ENCODE measurements around the gene PLEKHG4. TPM values are rescaled to one million over a fixed set of nuclear protein-coding genes. Genes with fewer than 3 reads are reported as not detected.

PLEKHG4 gene
- total RNA-seq, 6 experiments from 2014 or later = 0.09 to 0.53 (median 0.20) TPM

GRCh38 chr16:67301080-67301782, 21.9 kb downstream of the PLEKHG4 start:
- ATAC-seq = no peak
- no peak for TF ChIP-seq POLR2A (IDR thresholded peaks at IDR 0.05)
- Histone ChIP-seq H3K36me3 (no peaks in the 10 kb centered on the region), H3K27ac (no peak overlapping the region), H3K4me1 (no peaks in the 10 kb centered on the region), H3K9me3 (no peaks in the 10 kb centered on the region), H3K4me3 (no peak overlapping the region), H3K27me3 (no peaks in the 10 kb centered on the region)
- intact Hi-C loops (cut with DNase I) = no loop called here
- no peak for DNase-seq
- WGBS (ENCODE audit: insufficient coverage, low coverage, low lambda C conversion rate, missing lambda C conversion rate) = 70% methylated on average over 7 of the region's 11 CpGs

GRCh38 chr16:67302076-67302475, 22.7 kb downstream of the PLEKHG4 start:
- intact Hi-C loops (cut with DNase I) = no loop called here
- no peak for DNase-seq
- Histone ChIP-seq H3K9me3 (no peaks in the 10 kb centered on the region), H3K4me3 (no peak overlapping the region), H3K27me3 (no peaks in the 10 kb centered on the region), H3K27ac (no peak overlapping the region), H3K36me3 (no peaks in the 10 kb centered on the region), H3K4me1 (no peaks in the 10 kb centered on the region)
- no peak for ATAC-seq
- TF ChIP-seq CTCF (IDR thresholded peaks at IDR 0.05) = no peak
- no peak for TF ChIP-seq POLR2A (IDR thresholded peaks at IDR 0.05)
- WGBS (ENCODE audit: insufficient coverage, low coverage, low lambda C conversion rate, missing lambda C conversion rate) = 65% methylated on average over 5 of the region's 7 CpGs

- no peaks in the 10 kb centered on the region for H3K36me3 ChIP-seq
- no peaks in the 10 kb centered on the region for H3K4me1 ChIP-seq
- H3K27ac ChIP-seq = no peak overlapping the region
- H3K9me3 ChIP-seq = no peaks in the 10 kb centered on the region
- peak in 1 of 3 donors; percentile 32 for DNase-seq
- intact Hi-C loops (cut with DNase I) = no loop called here
- H3K4me3 ChIP-seq = no peak overlapping the region
- no peak for TF ChIP-seq CTCF (IDR thresholded peaks at IDR 0.05)
- TF ChIP-seq POLR2A (IDR thresholded peaks at IDR 0.05) = no peak
- ATAC-seq = no peak
- no peaks in the 10 kb centered on the region for H3K27me3 ChIP-seq
- WGBS (ENCODE audit: insufficient coverage, low coverage, low lambda C conversion rate, missing lambda C conversion rate) = no CpG with 5 or more reads among the region's 8 CpGs
Measured at GRCh38 chr16:67302970-67303369, 23.6 kb downstream of the PLEKHG4 start.

GRCh38 chr16:67304020-67304419, 24.7 kb downstream of the PLEKHG4 start:
- Histone ChIP-seq H3K27ac (no peak overlapping the region), H3K36me3 (no peaks in the 10 kb centered on the region), H3K9me3 (no peaks in the 10 kb centered on the region), H3K4me3 (no peak overlapping the region), H3K4me1 (no peaks in the 10 kb centered on the region), H3K27me3 (no peaks in the 10 kb centered on the region)
- DNase-seq (peak in 1 of 3 donors; percentile 14), ATAC-seq (no peak)
- 60% methylated on average over 1 of the region's 1 CpG for WGBS (ENCODE audit: insufficient coverage, low coverage, low lambda C conversion rate, missing lambda C conversion rate)
- intact Hi-C loops (cut with DNase I) = no loop called here
- TF ChIP-seq CTCF (IDR thresholded peaks at IDR 0.05) = no peak
- TF ChIP-seq POLR2A (IDR thresholded peaks at IDR 0.05) = no peak

GRCh38 chr16:67305216-67306071, 26.1 kb downstream of the PLEKHG4 start:
- no peak for ATAC-seq
- no peaks in the 10 kb centered on the region for H3K4me1 ChIP-seq

More at GRCh38 chr16:67305216-67306071, 26.1 kb downstream of the PLEKHG4 start:
- Histone ChIP-seq H3K36me3 (no peaks in the 10 kb centered on the region), H3K4me3 (no peak overlapping the region), H3K27me3 (no peaks in the 10 kb centered on the region), H3K27ac (no peak overlapping the region), H3K9me3 (no peaks in the 10 kb centered on the region)
- intact Hi-C loops (cut with DNase I) = no loop called here
- TF ChIP-seq CTCF (IDR thresholded peaks at IDR 0.05) = no peak
- TF ChIP-seq POLR2A (IDR thresholded peaks at IDR 0.05) = no peak
- WGBS (ENCODE audit: insufficient coverage, low coverage, low lambda C conversion rate, missing lambda C conversion rate) = 72% methylated on average over 5 of the region's 13 CpGs
- peak in 1 of 3 donors; percentile 23 for DNase-seq

All from right lobe of liver (tissue), 6 donors.